Measurements from ENCODE around the gene TCF23. TPM values are rescaled to one million over a fixed set of nuclear protein-coding genes. Genes with fewer than 3 reads are reported as not detected.

The TCF23 gene
- total and polyA plus RNA-seq, 8 donors, result 0.06 to 0.50 (median 0.08) TPM

DNA sequence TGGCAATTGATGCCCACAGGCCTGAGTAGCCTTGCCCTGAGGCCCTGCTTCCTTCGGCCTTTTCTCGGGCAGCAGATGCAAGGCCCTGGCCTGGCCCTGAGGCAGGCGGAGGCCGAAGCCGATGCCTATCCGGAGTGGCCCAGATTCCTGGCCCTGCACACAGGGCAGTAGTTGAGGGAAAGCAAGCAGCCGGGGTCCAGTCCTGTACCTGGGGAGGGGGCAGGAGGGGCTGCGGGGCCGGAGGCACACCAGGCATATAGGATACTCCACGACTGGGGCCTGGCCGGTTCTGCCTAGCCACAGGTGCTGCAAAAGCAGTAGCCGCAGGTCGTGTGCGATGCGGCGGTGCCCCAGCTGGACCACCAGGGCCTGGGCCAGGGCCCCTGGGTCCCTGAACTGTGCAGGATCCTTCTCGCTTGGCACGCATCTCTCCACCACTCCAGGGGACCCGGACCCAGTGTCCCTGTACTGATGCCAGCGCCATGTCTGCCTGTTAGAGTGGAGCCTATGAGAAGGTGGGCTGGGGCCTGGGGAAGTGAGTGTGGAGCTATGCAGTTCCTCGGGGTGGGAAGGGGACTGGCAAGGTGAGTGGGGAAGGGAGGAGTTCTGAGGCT is 11.4 kb upstream of the TCF23 start:
- H3K36me3 ChIP-seq, result peaks cover 0 to 3% of the 10 kb centered on the region in 2 donors
- peaks cover 9 to 16% of the 10 kb centered on the region in 2 donors for H3K4me1 ChIP-seq
- ATAC-seq (no peak), DNase-seq (peak in 1 of 4 donors; percentile 75)
- TF ChIP-seq, protein P1, sequence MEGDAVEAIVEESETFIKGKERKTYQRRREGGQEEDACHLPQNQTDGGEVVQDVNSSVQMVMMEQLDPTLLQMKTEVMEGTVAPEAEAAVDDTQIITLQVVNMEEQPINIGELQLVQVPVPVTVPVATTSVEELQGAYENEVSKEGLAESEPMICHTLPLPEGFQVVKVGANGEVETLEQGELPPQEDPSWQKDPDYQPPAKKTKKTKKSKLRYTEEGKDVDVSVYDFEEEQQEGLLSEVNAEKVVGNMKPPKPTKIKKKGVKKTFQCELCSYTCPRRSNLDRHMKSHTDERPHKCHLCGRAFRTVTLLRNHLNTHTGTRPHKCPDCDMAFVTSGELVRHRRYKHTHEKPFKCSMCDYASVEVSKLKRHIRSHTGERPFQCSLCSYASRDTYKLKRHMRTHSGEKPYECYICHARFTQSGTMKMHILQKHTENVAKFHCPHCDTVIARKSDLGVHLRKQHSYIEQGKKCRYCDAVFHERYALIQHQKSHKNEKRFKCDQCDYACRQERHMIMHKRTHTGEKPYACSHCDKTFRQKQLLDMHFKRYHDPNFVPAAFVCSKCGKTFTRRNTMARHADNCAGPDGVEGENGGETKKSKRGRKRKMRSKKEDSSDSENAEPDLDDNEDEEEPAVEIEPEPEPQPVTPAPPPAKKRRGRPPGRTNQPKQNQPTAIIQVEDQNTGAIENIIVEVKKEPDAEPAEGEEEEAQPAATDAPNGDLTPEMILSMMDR (IDR thresholded peaks at IDR 0.05), result no peak
- H3K27ac ChIP-seq, result no peak overlapping the region
- H3K27me3 ChIP-seq, result peaks cover 0 to 12% of the 10 kb centered on the region in 2 donors
- no peak overlapping the region for H3K4me3 ChIP-seq
- intact Hi-C loops (cut with DNase I), result no loop called here
- H3K9me3 ChIP-seq, result no peaks in the 10 kb centered on the region

DNA sequence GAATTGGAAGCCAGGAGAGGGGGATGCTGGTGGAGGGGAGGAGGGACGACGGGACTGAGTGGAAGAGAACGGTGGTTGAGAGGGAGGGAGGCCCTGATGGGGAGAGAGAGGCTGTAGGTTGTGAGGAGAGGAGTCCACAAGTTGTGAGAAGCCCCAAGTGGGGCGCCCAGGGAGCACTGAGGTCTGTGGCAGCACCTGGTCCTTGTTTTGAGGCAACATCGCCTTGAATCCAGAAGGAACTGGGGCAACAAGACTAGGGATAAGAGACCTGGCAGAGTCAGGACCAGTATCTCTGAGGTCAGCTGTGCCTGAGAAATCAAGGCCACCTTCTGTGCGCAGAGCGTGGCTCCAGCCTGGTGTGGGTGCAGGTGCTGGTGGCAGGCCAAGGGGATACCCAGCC is 10.7 kb upstream of the TCF23 start:
- Histone ChIP-seq H3K36me3 (no peaks in the 10 kb centered on the region), H3K4me1 (peaks cover 6 to 10% of the 10 kb centered on the region in 2 donors), H3K9me3 (no peaks in the 10 kb centered on the region), H3K27ac (no peak overlapping the region), H3K27me3 (peaks cover 0 to 14% of the 10 kb centered on the region in 2 donors), H3K4me3 (no peak overlapping the region)
- no peak for DNase-seq
- TF ChIP-seq, protein P1 (IDR thresholded peaks at IDR 0.05), result no peak
- intact Hi-C loops (cut with DNase I), result no loop called here
- no peak for ATAC-seq

DNA sequence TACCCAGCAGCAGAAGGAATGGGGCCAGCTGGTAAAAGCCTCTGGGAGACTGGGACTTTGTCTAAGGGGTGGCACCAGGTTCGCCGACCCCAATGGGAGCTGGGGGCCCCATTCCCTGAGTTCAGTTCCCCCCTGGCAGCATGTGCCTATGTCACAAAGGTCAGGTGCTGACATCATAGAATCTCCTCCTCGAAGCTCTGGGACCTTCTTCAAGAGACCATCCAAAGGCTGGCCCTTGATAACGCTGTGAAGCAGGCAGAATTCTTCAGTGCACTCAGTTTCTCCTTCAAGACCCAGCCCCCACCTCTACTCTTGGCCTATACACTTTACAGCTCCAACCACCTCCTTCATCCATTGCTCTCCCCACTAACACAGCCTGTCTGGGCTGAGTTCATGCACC is 9.5 kb upstream of the TCF23 start, which contains the start of gene PRR30:
PRR30 (minus strand) TSS at position 101 of the 400 bp plus-strand sequence. CDS start 1,081 bp downstream, outside the sequence.
- Histone ChIP-seq H3K27ac (no peak within 1 kb of the TSS), H3K4me3 (no peak within 1 kb of the TSS), H3K36me3 (no peaks in the 10 kb centered on the region), H3K27me3 (peaks cover 0 to 14% of the 10 kb centered on the region in 2 donors), H3K4me1 (no peaks in the 10 kb centered on the region), H3K9me3 (no peaks in the 10 kb centered on the region)
- TF ChIP-seq, protein P1 (IDR thresholded peaks at IDR 0.05), result no peak
- DNase-seq (no peak), ATAC-seq (no peak)
- intact Hi-C loops (cut with DNase I), result no loop called here

DNA sequence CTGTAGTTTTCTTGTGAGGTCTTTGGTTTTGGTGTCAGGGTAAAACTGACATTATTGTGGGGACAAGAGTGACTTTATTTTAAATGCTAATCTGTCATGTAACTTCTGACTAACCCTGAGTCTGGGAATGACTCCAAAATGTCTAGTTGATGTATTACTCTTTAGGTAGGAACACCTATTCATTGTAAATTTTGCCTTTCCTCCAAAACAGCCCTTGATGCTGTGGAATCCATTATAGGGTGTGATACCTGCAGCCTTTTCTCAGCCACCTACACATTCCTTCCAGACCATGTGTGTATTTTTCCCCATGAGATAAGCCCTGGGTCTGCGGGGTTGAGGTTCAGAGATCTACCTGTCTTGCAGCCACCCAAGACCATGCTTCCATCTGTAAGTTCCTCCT is 5.5 kb upstream of the TCF23 start:
- no peaks in the 10 kb centered on the region for H3K4me1 ChIP-seq
- intact Hi-C loops (cut with DNase I), result no loop called here
- H3K36me3 ChIP-seq, result no peaks in the 10 kb centered on the region
- H3K9me3 ChIP-seq, result no peaks in the 10 kb centered on the region
- DNase-seq (no peak), ATAC-seq (no peak)
- H3K27me3 ChIP-seq, result peaks cover 0 to 14% of the 10 kb centered on the region in 2 donors
- no peak overlapping the region for H3K27ac ChIP-seq
- TF ChIP-seq, protein P1 (IDR thresholded peaks at IDR 0.05), result no peak
- no peak overlapping the region for H3K4me3 ChIP-seq

DNA sequence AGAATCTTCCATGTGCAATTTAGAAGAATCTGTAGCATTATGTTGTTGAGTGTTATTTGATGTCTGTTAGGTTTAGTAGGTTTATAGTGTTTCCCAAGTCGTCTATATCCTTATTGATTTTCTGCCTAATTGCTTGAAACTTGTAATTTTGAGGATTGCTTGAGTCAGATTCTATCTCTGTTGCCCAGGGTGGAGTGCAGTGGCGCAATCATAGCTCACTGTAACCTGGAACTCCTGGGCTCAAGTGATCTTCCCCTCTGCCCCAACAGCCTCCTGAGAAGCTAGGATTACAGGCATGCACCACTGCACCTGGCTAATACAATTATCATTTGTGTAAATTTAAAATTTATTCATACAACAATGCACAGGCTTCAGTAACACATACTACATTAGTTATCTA is 3.1 kb upstream of the TCF23 start:
- Histone ChIP-seq H3K9me3 (no peaks in the 10 kb centered on the region), H3K4me1 (no peaks in the 10 kb centered on the region), H3K4me3 (no peak overlapping the region), H3K27me3 (peaks cover 0 to 14% of the 10 kb centered on the region in 2 donors), H3K27ac (no peak overlapping the region), H3K36me3 (no peaks in the 10 kb centered on the region)
- TF ChIP-seq, protein P1 (IDR thresholded peaks at IDR 0.05), result no peak
- intact Hi-C loops (cut with DNase I), result no loop called here
- ATAC-seq (no peak), DNase-seq (no peak)

All from left lung (tissue), 10 donors.